ENCODE measurements around the gene CASKIN2.

DNA sequence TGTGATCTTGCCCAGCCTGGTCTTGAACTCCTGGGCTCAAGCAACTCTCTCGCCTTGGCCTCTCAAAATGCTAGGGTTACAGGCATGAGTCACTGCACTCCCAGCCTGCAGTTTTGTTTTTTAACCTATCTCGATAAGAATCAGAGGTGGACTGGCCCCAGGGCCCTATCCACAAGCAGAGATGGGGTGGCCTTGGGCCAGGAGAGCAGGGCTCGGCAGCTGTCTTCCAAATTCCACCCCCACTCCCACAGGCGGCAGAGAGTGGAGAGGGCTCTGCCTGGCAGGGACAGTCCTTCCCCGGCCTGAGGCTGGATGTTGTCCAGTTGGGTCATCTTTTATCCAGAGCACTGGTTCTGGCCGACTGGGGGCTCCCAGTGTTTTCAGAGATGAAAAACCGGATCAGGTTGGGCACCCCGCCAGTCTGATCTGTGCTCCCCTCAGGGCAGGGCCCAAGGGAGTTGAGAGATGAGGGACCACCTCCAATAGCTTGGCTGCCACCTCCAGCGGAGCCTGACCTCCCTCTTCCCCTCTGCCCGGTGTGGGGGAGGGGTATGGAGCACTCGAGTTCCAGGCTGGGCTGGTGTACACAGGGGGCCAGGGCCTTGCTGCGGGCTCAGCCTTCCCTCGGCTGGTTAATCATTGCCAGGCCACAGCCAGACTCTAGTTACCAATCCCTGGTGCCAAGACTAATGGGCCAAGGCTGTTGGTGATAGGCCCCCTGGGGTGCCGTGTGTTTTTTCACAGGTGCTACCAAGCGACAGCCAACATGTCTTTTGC is 41.9 kb upstream of the CASKIN2 start:
- TF ChIP-seq EGR1 (IDR thresholded peaks at IDR 0.05; ENCODE audit: low read depth in 2 of 2) = peak in 1 of 2 donors; percentile 44
- TF ChIP-seq, protein P1, sequence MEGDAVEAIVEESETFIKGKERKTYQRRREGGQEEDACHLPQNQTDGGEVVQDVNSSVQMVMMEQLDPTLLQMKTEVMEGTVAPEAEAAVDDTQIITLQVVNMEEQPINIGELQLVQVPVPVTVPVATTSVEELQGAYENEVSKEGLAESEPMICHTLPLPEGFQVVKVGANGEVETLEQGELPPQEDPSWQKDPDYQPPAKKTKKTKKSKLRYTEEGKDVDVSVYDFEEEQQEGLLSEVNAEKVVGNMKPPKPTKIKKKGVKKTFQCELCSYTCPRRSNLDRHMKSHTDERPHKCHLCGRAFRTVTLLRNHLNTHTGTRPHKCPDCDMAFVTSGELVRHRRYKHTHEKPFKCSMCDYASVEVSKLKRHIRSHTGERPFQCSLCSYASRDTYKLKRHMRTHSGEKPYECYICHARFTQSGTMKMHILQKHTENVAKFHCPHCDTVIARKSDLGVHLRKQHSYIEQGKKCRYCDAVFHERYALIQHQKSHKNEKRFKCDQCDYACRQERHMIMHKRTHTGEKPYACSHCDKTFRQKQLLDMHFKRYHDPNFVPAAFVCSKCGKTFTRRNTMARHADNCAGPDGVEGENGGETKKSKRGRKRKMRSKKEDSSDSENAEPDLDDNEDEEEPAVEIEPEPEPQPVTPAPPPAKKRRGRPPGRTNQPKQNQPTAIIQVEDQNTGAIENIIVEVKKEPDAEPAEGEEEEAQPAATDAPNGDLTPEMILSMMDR (IDR thresholded peaks at IDR 0.05; ENCODE audit: low read depth, low read length, missing input control) = no peak
- TF ChIP-seq HNF4A (conservative IDR thresholded peaks at IDR 0.05) = peak; percentile 65
- no peak for TF ChIP-seq GABPA (IDR thresholded peaks at IDR 0.05 in 1 of 2, conservative IDR thresholded peaks at IDR 0.05 in 1 of 2)
- peak; percentile 93 for TF ChIP-seq SP1 (IDR thresholded peaks at IDR 0.05)
- TF ChIP-seq, protein P2, sequence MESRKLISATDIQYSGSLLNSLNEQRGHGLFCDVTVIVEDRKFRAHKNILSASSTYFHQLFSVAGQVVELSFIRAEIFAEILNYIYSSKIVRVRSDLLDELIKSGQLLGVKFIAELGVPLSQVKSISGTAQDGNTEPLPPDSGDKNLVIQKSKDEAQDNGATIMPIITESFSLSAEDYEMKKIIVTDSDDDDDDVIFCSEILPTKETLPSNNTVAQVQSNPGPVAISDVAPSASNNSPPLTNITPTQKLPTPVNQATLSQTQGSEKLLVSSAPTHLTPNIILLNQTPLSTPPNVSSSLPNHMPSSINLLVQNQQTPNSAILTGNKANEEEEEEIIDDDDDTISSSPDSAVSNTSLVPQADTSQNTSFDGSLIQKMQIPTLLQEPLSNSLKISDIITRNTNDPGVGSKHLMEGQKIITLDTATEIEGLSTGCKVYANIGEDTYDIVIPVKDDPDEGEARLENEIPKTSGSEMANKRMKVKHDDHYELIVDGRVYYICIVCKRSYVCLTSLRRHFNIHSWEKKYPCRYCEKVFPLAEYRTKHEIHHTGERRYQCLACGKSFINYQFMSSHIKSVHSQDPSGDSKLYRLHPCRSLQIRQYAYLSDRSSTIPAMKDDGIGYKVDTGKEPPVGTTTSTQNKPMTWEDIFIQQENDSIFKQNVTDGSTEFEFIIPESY (IDR thresholded peaks at IDR 0.05) = peak; percentile 61
- TF ChIP-seq RAD21 (IDR thresholded peaks at IDR 0.05) = peak in 1 of 2 donors; percentile 38
- TF ChIP-seq, protein P3, sequence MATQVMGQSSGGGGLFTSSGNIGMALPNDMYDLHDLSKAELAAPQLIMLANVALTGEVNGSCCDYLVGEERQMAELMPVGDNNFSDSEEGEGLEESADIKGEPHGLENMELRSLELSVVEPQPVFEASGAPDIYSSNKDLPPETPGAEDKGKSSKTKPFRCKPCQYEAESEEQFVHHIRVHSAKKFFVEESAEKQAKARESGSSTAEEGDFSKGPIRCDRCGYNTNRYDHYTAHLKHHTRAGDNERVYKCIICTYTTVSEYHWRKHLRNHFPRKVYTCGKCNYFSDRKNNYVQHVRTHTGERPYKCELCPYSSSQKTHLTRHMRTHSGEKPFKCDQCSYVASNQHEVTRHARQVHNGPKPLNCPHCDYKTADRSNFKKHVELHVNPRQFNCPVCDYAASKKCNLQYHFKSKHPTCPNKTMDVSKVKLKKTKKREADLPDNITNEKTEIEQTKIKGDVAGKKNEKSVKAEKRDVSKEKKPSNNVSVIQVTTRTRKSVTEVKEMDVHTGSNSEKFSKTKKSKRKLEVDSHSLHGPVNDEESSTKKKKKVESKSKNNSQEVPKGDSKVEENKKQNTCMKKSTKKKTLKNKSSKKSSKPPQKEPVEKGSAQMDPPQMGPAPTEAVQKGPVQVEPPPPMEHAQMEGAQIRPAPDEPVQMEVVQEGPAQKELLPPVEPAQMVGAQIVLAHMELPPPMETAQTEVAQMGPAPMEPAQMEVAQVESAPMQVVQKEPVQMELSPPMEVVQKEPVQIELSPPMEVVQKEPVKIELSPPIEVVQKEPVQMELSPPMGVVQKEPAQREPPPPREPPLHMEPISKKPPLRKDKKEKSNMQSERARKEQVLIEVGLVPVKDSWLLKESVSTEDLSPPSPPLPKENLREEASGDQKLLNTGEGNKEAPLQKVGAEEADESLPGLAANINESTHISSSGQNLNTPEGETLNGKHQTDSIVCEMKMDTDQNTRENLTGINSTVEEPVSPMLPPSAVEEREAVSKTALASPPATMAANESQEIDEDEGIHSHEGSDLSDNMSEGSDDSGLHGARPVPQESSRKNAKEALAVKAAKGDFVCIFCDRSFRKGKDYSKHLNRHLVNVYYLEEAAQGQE (IDR thresholded peaks at IDR 0.05) = peak; percentile 78
- peak; percentile 62 for TF ChIP-seq TAF1 (conservative IDR thresholded peaks at IDR 0.05)
- TF ChIP-seq, protein P4, sequence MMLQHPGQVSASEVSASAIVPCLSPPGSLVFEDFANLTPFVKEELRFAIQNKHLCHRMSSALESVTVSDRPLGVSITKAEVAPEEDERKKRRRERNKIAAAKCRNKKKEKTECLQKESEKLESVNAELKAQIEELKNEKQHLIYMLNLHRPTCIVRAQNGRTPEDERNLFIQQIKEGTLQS (IDR thresholded peaks at IDR 0.05) = peak; percentile 86
- TF ChIP-seq JUND (IDR thresholded peaks at IDR 0.05) = peak; percentile 92 to 95

All from liver (tissue), 3 donors.